H9 (cell line): ENCODE results near the gene TCF15. TPM values are rescaled to one million over a fixed set of nuclear protein-coding genes. Genes with fewer than 3 reads are reported as not detected.

ENCODE experiments used
- DNase-seq: peaks from one replicate; pipeline ENCODE4 v3.0.0-alpha.2; 2017
- H2AFZ ChIP-seq: one replicate; pipeline ENCODE4 v1.6.1; 2013; ENCODE audit warnings: mild to moderate bottlenecking, low read length, control low read depth, moderate library complexity
- H2AK5ac ChIP-seq: 2 replicates; pipeline ENCODE4 v1.6.1; 2013; ENCODE audit warnings: low read length, control low read depth, mixed read lengths; ENCODE audit not compliant: insufficient read length
- H2BK120ac ChIP-seq: one replicate; pipeline ENCODE4 v1.6.1; 2013; ENCODE audit warnings: low read depth, mild to moderate bottlenecking, low read length, control low read depth, inconsistent platforms; ENCODE audit not compliant: poor library complexity, severe bottlenecking
- H2BK12ac ChIP-seq: 2 replicates; pipeline ENCODE4 v1.6.1; 2013; ENCODE audit warnings: low read length, control low read depth, mixed read lengths, low read depth; ENCODE audit not compliant: insufficient read length
- H2BK15ac ChIP-seq: 2 replicates; pipeline ENCODE4 v1.6.1; 2013; ENCODE audit warnings: low read depth, low read length, control low read depth
- H2BK20ac ChIP-seq: one replicate; pipeline ENCODE4 v1.6.1; 2013; ENCODE audit warnings: low read depth, mild to moderate bottlenecking, low read length, control low read depth, inconsistent platforms; ENCODE audit not compliant: poor library complexity, severe bottlenecking
- H2BK5ac ChIP-seq: 2 replicates; pipeline ENCODE4 v1.6.1; 2013; ENCODE audit warnings: low read length, control low read depth, mixed read lengths; ENCODE audit not compliant: insufficient read length
- H3K14ac ChIP-seq: 2 replicates; pipeline ENCODE4 v1.6.1; 2013; ENCODE audit warnings: low read length, control low read depth; ENCODE audit not compliant: insufficient read depth
- H3K18ac ChIP-seq: 2 replicates; pipeline ENCODE4 v1.6.1; 2013; ENCODE audit warnings: low read depth, mild to moderate bottlenecking, mixed read lengths, low read length, control low read depth; ENCODE audit not compliant: insufficient read length
- H3K23ac ChIP-seq: 2 replicates; pipeline ENCODE4 v1.6.1; 2013; ENCODE audit warnings: low read length, control low read depth, mixed read lengths, low read depth; ENCODE audit not compliant: insufficient read length
- H3K23me2 ChIP-seq: 2 replicates; pipeline ENCODE4 v1.6.1; 2013; ENCODE audit warnings: low read depth, mild to moderate bottlenecking, mixed read lengths, low read length, control low read depth; ENCODE audit not compliant: insufficient read length, poor library complexity, severe bottlenecking
- H3K27ac ChIP-seq: 2 replicates; pipeline ENCODE4 v1.5.1; 2013; ENCODE audit warnings: low read length, control low read depth, mixed read lengths, low read depth; ENCODE audit not compliant: insufficient read length
- H3K27me3 ChIP-seq: 2 replicates; pipeline ENCODE4 v1.6.1; 2013; ENCODE audit warnings: low read length, control low read depth, inconsistent platforms; ENCODE audit not compliant: insufficient read depth
- H3K4ac ChIP-seq: 2 replicates; pipeline ENCODE4 v1.6.1; 2013; ENCODE audit warnings: low read depth, mild to moderate bottlenecking, control low read depth, inconsistent platforms, low read length, moderate library complexity
- H3K4me1 ChIP-seq: 2 replicates; pipeline ENCODE4 v1.6.1; 2013; ENCODE audit warnings: low read length, control low read depth, inconsistent platforms; ENCODE audit not compliant: insufficient read depth
- H3K4me2 ChIP-seq: 2 replicates; pipeline ENCODE4 v1.6.1; 2013; ENCODE audit warnings: low read length, control low read depth, mixed read lengths; ENCODE audit not compliant: insufficient read length, insufficient read depth
- H3K56ac ChIP-seq: 2 replicates; pipeline ENCODE4 v1.6.1; 2013; ENCODE audit warnings: low read depth, mild to moderate bottlenecking, mixed read lengths, low read length, control low read depth; ENCODE audit not compliant: insufficient read length
- H3K79me1 ChIP-seq: 2 replicates; pipeline ENCODE4 v1.6.1; 2013; ENCODE audit warnings: low read depth, mild to moderate bottlenecking, moderate library complexity, low read length, control low read depth, inconsistent platforms; ENCODE audit not compliant: insufficient read depth, poor library complexity, severe bottlenecking
- H3K79me2 ChIP-seq: 2 replicates; pipeline ENCODE4 v1.6.1; 2013; ENCODE audit warnings: low read length, control low read depth, inconsistent platforms; ENCODE audit not compliant: insufficient read depth
- H3K9ac ChIP-seq: 2 replicates; pipeline ENCODE4 v1.6.1; 2013; ENCODE audit warnings: low read length, control low read depth, mixed read lengths; ENCODE audit not compliant: insufficient read length; ENCODE audit errors: extremely low read depth
- H3K9me3 ChIP-seq: one replicate; pipeline ENCODE4 v1.6.1; 2013; ENCODE audit warnings: low read depth, low read length, inconsistent platforms; ENCODE audit not compliant: control insufficient read depth
- H3T11ph ChIP-seq: one replicate; pipeline ENCODE4 v1.6.1; 2013; ENCODE audit warnings: mild to moderate bottlenecking, low read length, control low read depth, inconsistent platforms
- H4K20me1 ChIP-seq: one replicate; pipeline ENCODE4 v1.6.1; 2013; ENCODE audit not compliant: control insufficient read depth, insufficient read length, insufficient read depth
- H4K5ac ChIP-seq: 2 replicates; pipeline ENCODE4 v1.6.1; 2013; ENCODE audit warnings: low read depth, mild to moderate bottlenecking, mixed read lengths, low read length, control low read depth; ENCODE audit not compliant: insufficient read length
- H4K8ac ChIP-seq: replicated peaks from 2 replicates; pipeline ENCODE4 v1.6.1; 2013; ENCODE audit warnings: low read length, control low read depth, mixed read lengths, low read depth; ENCODE audit not compliant: insufficient read length
- H4K91ac ChIP-seq: 2 replicates; pipeline ENCODE4 v1.6.1; 2013; ENCODE audit warnings: low read depth, mild to moderate bottlenecking, moderate library complexity, mixed read lengths, low read length, control low read depth; ENCODE audit not compliant: insufficient read length
- H3K27ac Mint-ChIP-seq, 3 experiments: 2 replicates in 2 of 3; 3 replicates in 1 of 3; pipeline ENCODE4 v1.8.0; 2020 to 2021; ENCODE audit warnings: mixed read lengths in 3 of 3, mild to moderate bottlenecking in 1 of 3, moderate library complexity in 1 of 3
- H3K27me3 Mint-ChIP-seq: 2 replicates; pipeline ENCODE4 v1.8.0; 2021; ENCODE audit warnings: low read depth, mild to moderate bottlenecking, moderate library complexity, mixed read lengths
- H3K36me3 Mint-ChIP-seq, 3 experiments: 2 replicates in 2 of 3; 3 replicates in 1 of 3; pipeline ENCODE4 v1.8.0; 2020 to 2021; ENCODE audit warnings: low read depth in 3 of 3, mixed read lengths in 3 of 3; ENCODE audit not compliant: insufficient read depth in 1 of 3
- H3K4me1 Mint-ChIP-seq, 2 experiments: 2 replicates each; pipeline ENCODE4 v1.8.0; 2020; ENCODE audit warnings: mixed read lengths in 2 of 2
- H3K4me3 Mint-ChIP-seq, 2 experiments: 2 replicates in 1 of 2; 3 replicates in 1 of 2; pipeline ENCODE4 v1.8.0; 2020 to 2021; ENCODE audit warnings: mild to moderate bottlenecking in 2 of 2, mixed read lengths in 2 of 2, moderate library complexity in 1 of 2
- H3K9me3 Mint-ChIP-seq, 2 experiments: 2 replicates in 1 of 2; 3 replicates in 1 of 2; pipeline ENCODE4 v1.8.0; 2020; ENCODE audit warnings: mild to moderate bottlenecking in 2 of 2, mixed read lengths in 2 of 2, moderate library complexity in 1 of 2
- CTCF ChIP-seq: fragments of 200-600 bp; sonication (generic); conservative IDR thresholded peaks from 3 replicates; pipeline ENCODE4 v1.8.0; 2021; ENCODE audit warnings: antibody characterized with exemption, mild to moderate bottlenecking
- WGBS: extraction: QIAGEN DNeasy Blood & Tissue Kit; methylation state at CpG from one replicate; pipeline ENCODE4 v1.1.7; 2013; ENCODE audit warnings: missing lambda C conversion rate, low lambda C conversion rate, mixed read lengths; ENCODE audit not compliant: insufficient read length; ENCODE audit errors: extremely low coverage; 5-methylcytosine and 5-hydroxymethylcytosine counted together
- total RNA-seq: library from RNA; stranded (reverse); gene quantifications from 2 replicates; pipeline ENCODE4 v1.2.1, GENCODE V29; 2021

Gene TCF15
- total RNA-seq, 1 experiment from 2014 or later = 2.0 TPM

- Histone ChIP-seq H3K79me2 (no peaks in the 10 kb centered on the region; the same call in 1 of the 2 replicates), H4K8ac (no peak within 1 kb of the TSS), H3K56ac (no peak within 1 kb of the TSS), H2BK5ac (no peak within 1 kb of the TSS), H3K23ac (no peak within 1 kb of the TSS), H2BK20ac (no peak within 1 kb of the TSS), H2BK120ac (no peak within 1 kb of the TSS), H3K18ac (peak within 1 kb of the TSS; percentile 5), H4K91ac (no peak within 1 kb of the TSS), H3K4ac (no peak within 1 kb of the TSS), H2BK12ac (no peak within 1 kb of the TSS), H3K23me2 (peaks cover 4% of the 10 kb centered on the region), H3K9ac (peak within 1 kb of the TSS; percentile 28), H3T11ph (no peak within 1 kb of the TSS), H2BK15ac (no peak within 1 kb of the TSS), H3K14ac (peak within 1 kb of the TSS; percentile 74), H3K27me3 (no peaks in the 10 kb centered on the region), H3K9me3 (no peaks in the 10 kb centered on the region), H3K27ac (no peak within 1 kb of the TSS), H3K79me1 (no peaks in the 10 kb centered on the region), H2AK5ac (no peak within 1 kb of the TSS), H3K4me1 (peaks cover 14% of the 10 kb centered on the region; the same call in 1 of the 2 replicates), H4K5ac (no peak within 1 kb of the TSS), H3K4me2 (peak within 1 kb of the TSS; percentile 78), H4K20me1 (no peaks in the 10 kb centered on the region), H2AFZ (no peak within 1 kb of the TSS)
- H3K4me1 Mint-ChIP-seq = peaks cover 48 to 49% of the 10 kb centered on the region in 2 experiments
- peak within 1 kb of the TSS in 2 of 3 experiments; percentile 10 to 47; a peak in 3 of 7 replicates for H3K27ac Mint-ChIP-seq
- peak within 1 kb of the TSS; percentile 73 to 83 for H3K4me3 Mint-ChIP-seq
- WGBS = no CpG with 5 or more reads among the region's 74 CpGs
- TF ChIP-seq CTCF = peak; percentile 79
- peaks cover 9% of the 10 kb centered on the region; the same call in 1 of the 2 replicates for H3K27me3 Mint-ChIP-seq
- DNase-seq = peak; percentile 89
- H3K36me3 Mint-ChIP-seq = peaks cover 17 to 26% (median 26%) of the 10 kb centered on the region in 3 experiments
- H3K9me3 Mint-ChIP-seq = no peaks in the 10 kb centered on the region
These were observed 43.0 kb upstream of the TCF15 start, which contains the start of gene SRXN1 for GRCh38 chr20:653110-653589. Gene SRXN1 (minus strand): TSS chr20:653200. CDS start chr20:653185, 15 bp downstream.
